HepG2 (cell line): ENCODE measurements around the gene AUTS2. TPM values are rescaled to one million over a fixed set of nuclear protein-coding genes. Genes with fewer than 3 reads are reported as not detected.

Source experiments
- ATAC-seq: fragments of 200-7000 bp; cut with Tn5 transposase; 3 replicates; pipeline ENCODE4 v1.9.1; 2020; ENCODE audit warnings: mild to moderate bottlenecking, moderate library complexity
- BruUV-seq: library from RNA; stranded (reverse); fragments of 400-500 nt; replicated peaks from 2 replicates; lab custom pipeline; 2021; lab: Mats Ljungman, UMichigan
- CTCF ChIA-PET: fragments of 300-600 bp; formaldehyde crosslinking; extraction: SDS; loops from one replicate; lab custom pipeline; 2021; ENCODE audit warnings: low total read pairs, inconsistent platforms, low intra/inter-chr PET ratio; lab: Yijun Ruan, JAX
- POLR2A ChIA-PET: fragments of 350-600 bp; sonication (Branson Sonifier 250); formaldehyde crosslinking; loops from one replicate; lab custom pipeline; 2020; ENCODE audit warnings: antibody characterized with exemption, inconsistent platforms; lab: Yijun Ruan, JAX
- DNase-seq: peaks from one replicate; pipeline ENCODE4 v3.0.0-alpha.2; 2015; ENCODE audit warnings: low spot score
- FAIRE-seq: peaks from 3 replicates; lab custom pipeline; 2011; peaks lifted over from hg19 to GRCh38; lab: Jason Lieb, UNC
- H2AFZ ChIP-seq: one replicate; pipeline ENCODE4 v1.6.1; 2011; ENCODE audit warnings: low read length, inconsistent platforms
- H3K27ac ChIP-seq: fragments of 300-600 bp; 3 replicates; pipeline ENCODE4 v1.8.0; 2011; ENCODE audit warnings: mixed run types, mild to moderate bottlenecking, mixed read lengths, low read length, inconsistent platforms; ENCODE audit not compliant: insufficient read depth; ENCODE audit errors: extremely low read length
- H3K27me3 ChIP-seq, 2 experiments: fragments of 200-600 bp in 1 of 2; 2 replicates in 1 of 2; 3 replicates in 1 of 2; pipeline versions ENCODE4 v1.6.0 to v1.8.0; 2011; ENCODE audit warnings: low read length in 2 of 2, mild to moderate bottlenecking in 2 of 2, moderate library complexity in 2 of 2, inconsistent platforms in 1 of 2; ENCODE audit not compliant: insufficient read depth in 2 of 2, control insufficient read depth in 1 of 2
- H3K36me3 ChIP-seq, 2 experiments: fragments of 200-600 bp in 1 of 2; replicated peaks in 1 of 2; 2 replicates in 1 of 2; 3 replicates in 1 of 2; pipeline versions ENCODE4 v1.5.1 to v1.8.0; 2011; ENCODE audit warnings: low read length in 2 of 2, inconsistent platforms in 1 of 2; ENCODE audit not compliant: insufficient read depth in 2 of 2, control insufficient read depth in 1 of 2
- H3K4me1 ChIP-seq: 2 replicates; pipeline ENCODE4 v1.5.1; 2012; ENCODE audit warnings: low read length, inconsistent platforms; ENCODE audit not compliant: insufficient read depth
- H3K4me2 ChIP-seq: 2 replicates; pipeline ENCODE4 v1.6.0; 2011; ENCODE audit warnings: low read depth, low read length, inconsistent platforms
- H3K4me3 ChIP-seq, 3 experiments: fragments of 200-600 bp in 1 of 3; sonication (generic), shearing (Covaris generic) in 1 of 3; replicated peaks in 1 of 3; 2 replicates each; pipeline ENCODE4 v1.5.1; 2011 to 2016; ENCODE audit warnings: low read length in 3 of 3, inconsistent platforms in 2 of 3, low read depth in 2 of 3, mild to moderate bottlenecking in 2 of 3, control low read depth in 1 of 3, mixed read lengths in 1 of 3; ENCODE audit not compliant: insufficient read depth in 1 of 3
- H3K79me2 ChIP-seq: one replicate; pipeline ENCODE4 v1.6.1; 2011; ENCODE audit warnings: low read length, inconsistent platforms; ENCODE audit not compliant: insufficient read depth
- H3K9ac ChIP-seq: 2 replicates; pipeline ENCODE4 v1.6.0; 2011; ENCODE audit warnings: mild to moderate bottlenecking, low read depth, low read length, inconsistent platforms; ENCODE audit not compliant: insufficient read depth
- H3K9me3 ChIP-seq: 2 replicates; pipeline ENCODE4 v1.5.1; 2012; ENCODE audit warnings: mild to moderate bottlenecking, low read length
- H4K20me1 ChIP-seq: 2 replicates; pipeline ENCODE4 v1.6.0; 2011; ENCODE audit warnings: inconsistent platforms, mild to moderate bottlenecking, low read length, moderate library complexity; ENCODE audit not compliant: insufficient read depth
- FOXK2 ChIP-seq: fragments of 450-650 bp; IDR thresholded peaks from 2 replicates; pipeline ENCODE4 v1.6.1; 2016
- GPN1 ChIP-seq: sonication (generic); formaldehyde crosslinking; IDR thresholded peaks from 2 replicates; pipeline ENCODE4 v1.5.1; 2020; ENCODE audit warnings: missing genetic modification reagents, borderline replicate concordance
- HNF4A ChIP-seq: sonication (generic); formaldehyde crosslinking; IDR thresholded peaks from 2 replicates; pipeline ENCODE4 v1.4.0; 2020; ENCODE audit warnings: missing genetic modification reagents
- MED1 ChIP-seq: sonication (generic); formaldehyde crosslinking; IDR thresholded peaks from 2 replicates; pipeline ENCODE4 v1.4.0; 2020; ENCODE audit warnings: missing genetic modification reagents
- RBAK ChIP-seq: sonication (generic); formaldehyde crosslinking; IDR thresholded peaks from 2 replicates; pipeline ENCODE4 v1.5.1; 2020; ENCODE audit warnings: mild to moderate bottlenecking, missing genetic modification reagents
- SOX5 ChIP-seq: IDR thresholded peaks from 2 replicates; pipeline ENCODE4 v1.6.1; 2016; ENCODE audit warnings: borderline replicate concordance
- SRSF1 ChIP-seq: fragments of 200-400 bp; formaldehyde crosslinking; optimal IDR thresholded peaks from 2 replicates; pipeline ENCODE3; 2017; ENCODE audit warnings: mild to moderate bottlenecking, low read depth, low read length, moderate library complexity
- TBL1XR1 ChIP-seq: fragments of 150-350 bp; IDR thresholded peaks from 2 replicates; pipeline ENCODE4 v1.6.1; 2014; ENCODE audit warnings: borderline replicate concordance, low read length; ENCODE audit not compliant: partially characterized antibody
- XRCC5 ChIP-seq: fragments of 200-400 bp; formaldehyde crosslinking; optimal IDR thresholded peaks from 2 replicates; pipeline ENCODE3; 2017; ENCODE audit warnings: mild to moderate bottlenecking, low read length
- ZKSCAN5 ChIP-seq: sonication (generic); formaldehyde crosslinking; IDR thresholded peaks from 2 replicates; pipeline ENCODE4 v1.5.1; 2020; ENCODE audit warnings: mild to moderate bottlenecking, missing genetic modification reagents
- ZNF256 ChIP-seq: sonication (generic); formaldehyde crosslinking; conservative IDR thresholded peaks from 2 replicates; pipeline ENCODE4 v1.4.0; 2020; ENCODE audit warnings: missing genetic modification reagents
- ZNF460 ChIP-seq: sonication (generic); formaldehyde crosslinking; IDR thresholded peaks from 2 replicates; pipeline ENCODE4 v1.5.1; 2020; ENCODE audit warnings: missing genetic modification reagents, mild to moderate bottlenecking, borderline replicate concordance
- ZNF564 ChIP-seq: sonication (generic); formaldehyde crosslinking; IDR thresholded peaks from 2 replicates; pipeline ENCODE4 v1.8.1; 2023; ENCODE audit warnings: mild to moderate bottlenecking, missing genetic modification reagents
- ZNF776 ChIP-seq: sonication (generic); formaldehyde crosslinking; IDR thresholded peaks from 2 replicates; pipeline ENCODE4 v1.4.0; 2020; ENCODE audit warnings: mild to moderate bottlenecking, missing genetic modification reagents
- WGBS: methylation state at CpG from one replicate; pipeline ENCODE4 v1.1.6; 2017; ENCODE audit warnings: low lambda C conversion rate; 5-methylcytosine and 5-hydroxymethylcytosine counted together
- in situ Hi-C: cut with HindIII; loops from 2 replicates; pipeline ENCODE4 v1.10.0; 2017; ENCODE audit warnings: low pct_unique_long_range_greater_than_20kb; ENCODE audit not compliant: extremely low pct_ligation_motif_present
- intact Hi-C: fragments of 100-400 bp; cut with micrococcal nuclease; formaldehyde crosslinking; loops from one replicate; pipeline ENCODE4 v1.10.0; 2022; ENCODE audit not compliant: unreplicated experiment
- polyA plus RNA-seq, 8 experiments: library from polyadenylated mRNA; depleted of rRNA in 3 of 8; stranded (reverse) in 7 of 8; unstranded in 1 of 8; fragments of >200 nt; fragmentation: Illumina TruSeq in 4 of 8; extraction: Trizol in 4 of 8; gene quantifications; 2 replicates each; pipeline versions ENCODE4 v1.2.1 to v1.2.3, GENCODE V29; 2011 to 2016; ENCODE audit warnings: low read depth in 4 of 8, missing spikeins in 1 of 8, mixed read lengths in 1 of 8; ENCODE audit not compliant: insufficient read depth in 1 of 8
- total RNA-seq, 5 experiments: library from RNA; depleted of rRNA; stranded (reverse); fragments of >200 nt; fragmentation: Illumina TruSeq; extraction: Trizol; gene quantifications; 2 replicates each; pipeline ENCODE4 v1.2.3, GENCODE V29; 2016; ENCODE audit warnings: low read depth in 1 of 5
- TF ChIP-seq, protein P1 (sequence below): sonication (generic); formaldehyde crosslinking; IDR thresholded peaks from 2 replicates; pipeline ENCODE4 v1.8.1; 2023; ENCODE audit warnings: missing genetic modification reagents, mild to moderate bottlenecking, borderline replicate concordance
- TF ChIP-seq, protein P2 (sequence below), 2 experiments: sonication (generic) in 1 of 2; formaldehyde crosslinking in 1 of 2; IDR thresholded peaks; 2 replicates each; pipeline versions ENCODE4 v1.4.0 to v1.6.1; 2018 to 2020; ENCODE audit warnings: missing genetic modification reagents in 2 of 2, borderline replicate concordance in 1 of 2, low read depth in 1 of 2, mild to moderate bottlenecking in 1 of 2, missing biosample characterization in 1 of 2

Gene AUTS2
- total and polyA plus RNA-seq, 2 of the 13 experiments (the other 11 are each of a cell fraction or from before 2014, with no cell fraction given) = 0.38 TPM; not detected in 1

GRCh38 chr7:70410134-70410750 lies 812.0 kb downstream of the AUTS2 start:
- BruUV-seq = no TSS peak
- H3K9ac ChIP-seq = no peak overlapping the region
- POLR2A ChIA-PET = no interaction called here
- 68% methylated on average over 8 of the region's 8 CpGs for WGBS
- no peaks in the 10 kb centered on the region for H3K36me3 ChIP-seq
- no peak overlapping the region for H3K4me2 ChIP-seq
- no peak overlapping the region for H3K27ac ChIP-seq
- in situ Hi-C loops (no loop called here), intact Hi-C loops (no loop called here)
- H2AFZ ChIP-seq = no peak overlapping the region
- CTCF ChIA-PET = no interaction called here
- no peak for FAIRE-seq
- no peak for ATAC-seq
- no peaks in the 10 kb centered on the region for H3K4me1 ChIP-seq
- no peaks in the 10 kb centered on the region for H3K9me3 ChIP-seq
- no peaks in the 10 kb centered on the region for H4K20me1 ChIP-seq
- H3K4me3 ChIP-seq = no peak overlapping the region
- no peaks in the 10 kb centered on the region for H3K27me3 ChIP-seq
- H3K79me2 ChIP-seq = no peaks in the 10 kb centered on the region
- no peak for TF ChIP-seq ZNF256 (CRISPR knock-in tag)
- no peak for TF ChIP-seq SRSF1
- TF ChIP-seq RBAK (CRISPR knock-in tag) = no peak
- TF ChIP-seq TBL1XR1 = no peak
- TF ChIP-seq HNF4A = no peak
- TF ChIP-seq ZKSCAN5 = no peak
- no peak for TF ChIP-seq SOX5
- no peak for TF ChIP-seq ZNF776
- TF ChIP-seq, protein P1, sequence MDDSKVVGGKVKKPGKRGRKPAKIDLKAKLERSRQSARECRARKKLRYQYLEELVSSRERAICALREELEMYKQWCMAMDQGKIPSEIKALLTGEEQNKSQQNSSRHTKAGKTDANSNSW (CRISPR knock-in tag) = no peak
- TF ChIP-seq GPN1 (CRISPR knock-in tag) = no peak
- no peak for TF ChIP-seq MED1 (CRISPR knock-in tag)
- TF ChIP-seq FOXK2 = no peak
- TF ChIP-seq, protein P2, sequence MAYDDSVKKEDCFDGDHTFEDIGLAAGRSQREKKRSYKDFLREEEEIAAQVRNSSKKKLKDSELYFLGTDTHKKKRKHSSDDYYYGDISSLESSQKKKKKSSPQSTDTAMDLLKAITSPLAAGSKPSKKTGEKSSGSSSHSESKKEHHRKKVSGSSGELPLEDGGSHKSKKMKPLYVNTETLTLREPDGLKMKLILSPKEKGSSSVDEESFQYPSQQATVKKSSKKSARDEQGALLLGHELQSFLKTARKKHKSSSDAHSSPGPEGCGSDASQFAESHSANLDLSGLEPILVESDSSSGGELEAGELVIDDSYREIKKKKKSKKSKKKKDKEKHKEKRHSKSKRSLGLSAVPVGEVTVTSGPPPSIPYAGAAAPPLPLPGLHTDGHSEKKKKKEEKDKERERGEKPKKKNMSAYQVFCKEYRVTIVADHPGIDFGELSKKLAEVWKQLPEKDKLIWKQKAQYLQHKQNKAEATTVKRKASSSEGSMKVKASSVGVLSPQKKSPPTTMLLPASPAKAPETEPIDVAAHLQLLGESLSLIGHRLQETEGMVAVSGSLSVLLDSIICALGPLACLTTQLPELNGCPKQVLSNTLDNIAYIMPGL (CRISPR knock-in tag; IDR thresholded peaks at IDR 0.05; ENCODE audit: borderline replicate concordance in 1 of 2, low read depth in 1 of 2) = no peak
- TF ChIP-seq XRCC5 = no peak
- no peak for TF ChIP-seq ZNF564 (CRISPR knock-in tag)
- TF ChIP-seq ZNF460 (CRISPR knock-in tag) = no peak
- no peak for DNase-seq
